NCI-H2029 (cell line): Measurements from ENCODE around the gene MYH14.
A peak's percentile ranks its signal among the peaks of the same experiment; 100 is the strongest.

ENCODE experiments used
- DNase-seq: peaks from one replicate; lab custom pipeline; 2025; lab: John Stamatoyannopoulos, UW

MYH14 gene

DNA sequence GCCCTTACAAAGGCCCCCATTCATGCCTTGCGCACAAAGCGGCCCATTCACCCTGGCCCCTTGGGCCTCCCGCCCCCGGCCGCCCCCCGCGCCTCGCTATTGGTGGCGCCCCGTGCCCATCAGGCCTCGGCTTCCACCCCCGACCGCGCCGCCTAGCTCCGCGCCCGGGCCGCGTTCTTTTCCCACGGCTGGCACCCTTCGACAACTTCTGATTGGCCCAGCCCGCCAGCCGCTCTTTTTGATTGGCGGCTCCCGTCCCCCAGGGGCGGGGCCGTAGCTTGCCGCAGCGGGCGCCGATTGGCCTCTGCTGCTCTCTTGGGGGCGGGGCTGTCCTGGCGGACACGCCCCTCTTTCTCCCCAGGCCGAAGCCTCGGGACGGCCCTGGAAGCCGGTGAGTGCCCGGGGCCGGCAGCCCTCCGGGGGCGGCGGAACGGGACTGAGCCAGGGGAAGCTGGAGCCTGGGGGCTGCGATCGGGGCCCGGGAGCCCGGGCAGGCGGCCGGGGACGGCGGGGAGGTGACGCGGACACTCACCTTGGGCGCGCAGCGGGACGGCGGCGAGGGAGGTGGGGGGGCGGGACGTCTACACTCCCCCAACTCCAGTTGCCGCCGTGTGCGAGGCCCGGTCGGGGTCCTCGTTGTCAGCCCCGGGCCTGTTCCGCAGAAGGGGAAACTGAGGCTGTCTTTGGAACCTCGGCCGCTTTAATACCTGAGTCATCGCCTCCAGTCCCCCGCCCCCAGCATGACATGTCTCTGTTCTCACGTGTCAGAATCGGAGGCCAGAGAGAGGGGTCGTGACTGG lies at the start of gene MYH14:
Gene MYH14, plus strand, starts transcription at position 342 of the 800 bp plus-strand sequence. CDS start 6,744 bp downstream, outside the sequence.
- peak; percentile 95 for DNase-seq

DNA sequence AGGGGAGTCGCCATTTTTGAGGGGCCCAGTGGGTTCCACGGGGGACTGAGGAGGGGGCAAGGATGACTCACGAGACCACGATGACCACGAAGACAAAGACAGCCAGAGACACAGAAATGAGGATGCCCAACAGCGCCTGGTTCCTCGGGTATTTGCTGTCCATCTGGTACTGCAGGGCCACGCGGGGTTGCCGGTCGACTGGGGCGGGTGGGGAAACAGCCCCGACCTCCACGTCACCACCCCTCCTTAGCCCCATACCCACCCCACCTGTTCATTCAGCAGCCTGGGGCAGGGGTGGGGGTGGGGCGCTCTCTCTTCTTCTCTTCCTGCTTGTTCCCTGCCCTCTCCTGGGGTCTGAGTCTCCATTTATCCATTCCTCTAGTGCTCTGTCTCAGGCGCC lies 48.9 kb upstream of the MYH14 start:
- DNase-seq = no peak

DNA sequence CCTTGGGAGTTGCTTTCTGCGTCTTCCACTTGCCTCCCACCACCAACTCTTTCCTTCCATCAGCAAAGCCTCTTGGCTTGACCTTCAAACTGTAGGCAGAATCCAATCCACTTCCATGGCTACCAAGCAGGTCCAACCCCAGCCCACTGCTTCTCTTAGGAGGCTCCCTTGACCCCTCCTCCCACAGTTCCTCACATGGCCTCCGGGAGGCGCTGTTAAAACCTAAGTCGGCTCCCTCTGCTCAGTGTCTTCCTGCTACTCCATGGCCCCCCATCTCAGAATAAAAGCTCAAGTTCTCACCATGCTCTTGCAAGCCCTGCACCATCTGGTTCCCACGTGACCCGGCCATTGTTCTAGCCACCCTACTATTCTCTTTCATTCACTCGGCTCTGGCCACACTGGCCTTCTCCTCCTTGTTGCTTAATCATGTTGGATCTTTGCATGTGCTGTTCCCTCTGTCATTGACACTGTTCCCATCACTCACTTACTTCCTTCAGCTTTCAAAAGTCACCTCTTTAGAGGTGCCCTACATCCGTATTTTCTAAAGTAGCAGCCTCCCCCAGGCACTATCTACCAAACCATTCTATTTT lies 47.8 kb upstream of the MYH14 start:
- DNase-seq = no peak

DNA sequence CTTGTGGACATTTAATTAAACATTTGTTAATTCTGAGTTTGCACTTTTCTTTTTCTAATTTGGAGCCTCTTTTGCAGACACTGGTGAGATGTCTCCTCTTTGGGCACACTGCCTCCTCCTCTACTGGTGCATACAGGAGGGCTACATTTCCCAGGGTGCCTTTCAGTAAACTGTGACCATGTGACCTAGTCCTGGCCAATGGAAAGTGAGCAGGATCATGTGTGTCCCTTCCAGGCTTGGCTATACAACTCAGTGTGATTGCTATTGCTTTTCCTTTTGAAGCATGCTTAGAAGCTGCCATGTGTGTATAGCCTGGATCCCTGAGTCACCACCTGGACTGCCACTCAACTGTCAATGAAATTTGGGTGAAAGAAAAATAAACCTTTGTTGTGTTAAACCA lies 44.8 kb upstream of the MYH14 start:
- DNase-seq = no peak

DNA sequence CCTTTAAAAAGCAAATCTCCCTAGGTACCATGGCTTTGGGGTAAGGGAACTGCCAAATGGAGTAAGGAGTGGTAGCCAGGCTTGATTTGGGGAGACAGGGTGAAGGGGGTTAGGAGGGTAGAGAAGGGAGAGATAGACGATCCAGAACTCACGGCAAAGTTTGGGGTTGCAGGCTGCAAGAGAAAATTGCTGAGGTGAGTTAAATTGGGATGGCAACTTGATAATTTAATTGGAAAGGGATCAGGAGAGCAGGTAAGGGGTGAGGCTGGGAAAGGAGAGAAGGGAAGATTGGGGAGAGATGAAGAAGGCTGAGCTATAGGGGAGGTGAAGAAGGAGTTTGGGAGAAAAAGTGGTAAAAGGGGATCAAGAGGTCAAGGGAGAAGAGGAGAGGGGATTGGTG lies 44.3 kb upstream of the MYH14 start:
- DNase-seq = no peak

DNA sequence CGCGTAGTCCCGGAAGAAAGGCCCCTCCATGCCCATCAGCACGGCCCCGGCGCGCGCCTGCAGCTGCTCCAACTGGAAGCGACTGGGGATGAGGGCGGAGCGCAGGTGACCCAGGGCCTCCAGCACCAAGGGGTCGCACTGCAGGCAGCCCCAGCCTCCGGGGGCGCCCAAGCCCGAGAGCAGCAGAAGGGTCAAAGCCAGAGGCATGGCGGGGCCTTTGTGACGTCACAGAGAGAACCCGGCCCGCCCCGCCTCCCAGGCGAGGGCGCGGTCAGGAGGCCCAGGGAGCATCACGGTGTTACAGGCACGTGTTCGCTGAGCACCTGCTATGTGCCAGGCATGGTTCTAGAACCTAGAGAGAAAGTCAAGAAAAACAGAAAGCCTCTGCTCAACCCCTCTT lies 40.4 kb upstream of the MYH14 start, which contains the start of gene IZUMO2:
Gene IZUMO2, minus strand, starts transcription at position 294 of the 400 bp plus-strand sequence. Its CDS starts 87 bp downstream, at position 207.
- no peak for DNase-seq

DNA sequence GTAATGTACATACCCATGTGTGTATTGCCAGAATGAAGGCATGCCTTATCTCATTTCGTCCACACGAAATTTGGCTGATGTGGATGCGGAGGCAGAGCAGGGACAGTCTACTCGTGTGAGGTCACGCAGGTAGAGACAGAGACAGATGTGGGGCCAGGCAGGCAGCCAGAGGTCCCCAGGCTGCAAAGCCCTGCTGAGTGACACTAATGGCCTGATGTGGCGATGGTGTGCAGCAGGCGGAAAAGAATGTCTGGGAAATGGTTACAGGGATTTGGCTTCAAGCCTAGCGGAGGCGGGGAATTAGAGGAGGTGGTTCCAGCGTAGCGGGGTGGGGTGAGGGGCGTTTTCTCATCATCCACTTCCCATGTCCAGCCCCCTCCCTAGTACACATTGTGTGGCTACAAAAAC lies 36.1 kb upstream of the MYH14 start:
- peak; percentile 71 for DNase-seq

DNA sequence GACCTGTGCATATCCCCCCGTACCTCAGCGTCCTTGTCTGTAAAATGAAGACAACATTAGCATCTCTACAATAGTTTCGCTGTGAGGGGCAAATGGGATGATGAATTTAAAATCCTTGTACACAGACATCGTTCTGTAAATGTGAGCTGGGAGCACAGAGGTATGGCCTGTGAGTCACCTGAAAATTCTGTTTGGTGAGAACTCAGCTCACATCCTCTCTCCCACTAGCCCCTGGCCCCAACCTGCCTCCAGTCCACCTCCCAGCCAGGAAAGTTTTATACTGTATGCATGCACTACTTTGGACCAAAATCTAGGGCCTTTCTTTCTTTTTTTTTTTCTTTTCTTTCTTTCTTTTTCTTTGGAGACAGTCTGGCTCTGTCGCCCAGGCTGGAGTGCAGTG lies 31.7 kb upstream of the MYH14 start:
- no peak for DNase-seq

DNA sequence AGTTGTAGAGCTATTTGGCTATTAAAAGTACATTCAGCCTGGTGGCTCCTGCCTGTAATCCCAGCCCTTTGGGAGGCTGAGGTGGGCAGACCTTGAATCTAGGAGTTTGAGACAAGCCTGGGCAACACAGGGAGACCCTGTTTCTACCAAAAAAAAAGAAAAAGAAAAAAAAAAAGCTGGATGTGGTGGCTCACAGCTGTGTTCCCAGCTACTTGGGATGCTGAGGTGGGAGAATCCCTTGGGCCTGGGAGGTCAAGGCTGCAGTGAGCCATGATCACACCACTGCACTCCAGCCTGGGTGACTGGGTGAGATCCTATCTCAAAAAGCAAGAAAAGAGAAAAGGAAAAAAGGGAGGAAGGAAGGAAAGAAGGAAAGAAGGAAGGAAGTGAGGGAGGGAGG lies 30.7 kb upstream of the MYH14 start:
- DNase-seq = no peak

DNA sequence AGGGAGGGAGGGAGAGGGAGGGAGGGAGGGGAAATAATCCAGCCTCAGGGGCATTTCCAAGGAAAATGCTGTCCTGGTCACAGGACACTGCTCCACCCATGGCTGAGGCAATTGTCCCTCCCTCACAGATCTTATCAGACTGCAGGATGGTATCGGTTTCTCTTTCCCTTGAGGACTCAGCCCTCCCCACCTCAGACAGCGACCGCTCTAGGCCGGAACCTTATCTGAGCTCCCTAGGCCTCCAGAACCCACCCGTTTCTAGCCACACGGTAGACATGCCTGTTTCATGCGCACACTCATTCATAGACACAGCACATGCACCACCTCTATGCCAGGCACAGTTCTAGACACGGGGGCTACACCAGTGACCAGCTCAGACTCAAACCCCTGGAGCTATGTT lies 30.3 kb upstream of the MYH14 start:
- DNase-seq = no peak

DNA sequence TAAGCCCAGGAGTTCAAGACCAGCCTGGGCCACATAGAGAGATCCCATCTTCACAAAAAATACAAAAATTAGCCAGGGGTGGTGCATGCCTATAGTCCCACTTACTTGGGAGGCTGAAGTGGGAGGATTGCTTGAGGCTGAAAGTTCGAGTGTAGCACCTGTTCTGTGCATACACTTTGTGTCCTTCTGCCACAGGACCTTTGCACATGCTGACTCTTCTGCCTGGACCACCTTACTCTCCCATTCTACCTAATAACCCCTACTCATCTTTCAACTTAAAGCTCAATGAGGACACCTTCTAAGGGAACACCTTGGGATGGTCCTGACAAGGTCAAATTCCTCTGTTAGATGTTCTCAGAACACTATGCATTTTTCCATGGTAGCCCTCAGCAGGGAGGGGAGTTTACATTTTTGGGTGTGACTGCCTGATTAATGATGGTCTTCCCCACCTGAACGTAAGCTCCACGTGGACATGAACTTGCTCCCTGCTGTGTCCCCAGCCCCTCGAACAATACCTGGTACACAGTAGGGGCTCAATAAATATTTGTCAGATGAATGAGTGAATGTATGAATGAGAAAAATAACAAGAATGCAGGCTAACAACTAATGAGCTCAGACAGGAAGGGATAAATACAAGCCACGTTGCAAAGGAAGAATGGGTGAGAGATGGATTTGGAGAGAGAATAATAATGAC lies 29.2 kb upstream of the MYH14 start:
- DNase-seq = no peak

DNA sequence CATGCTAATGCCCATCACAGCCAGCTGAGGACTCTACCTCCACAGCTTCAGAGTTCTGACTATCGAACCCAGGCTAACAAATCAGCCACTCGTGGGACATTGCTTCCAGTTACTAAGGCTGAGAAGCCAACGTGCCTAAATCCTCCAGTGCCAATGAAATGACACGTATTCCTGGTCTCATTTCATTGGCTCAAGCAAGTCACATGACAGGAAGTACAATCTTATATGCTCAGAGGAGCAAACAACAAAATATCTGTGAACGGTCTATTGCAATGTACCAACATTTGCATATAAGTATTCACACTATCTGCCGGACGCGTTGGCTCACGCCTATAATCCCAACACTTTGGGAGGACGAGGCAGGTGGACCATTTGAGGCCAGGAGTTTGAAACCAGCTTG lies 27.5 kb upstream of the MYH14 start:
- no peak for DNase-seq

DNA sequence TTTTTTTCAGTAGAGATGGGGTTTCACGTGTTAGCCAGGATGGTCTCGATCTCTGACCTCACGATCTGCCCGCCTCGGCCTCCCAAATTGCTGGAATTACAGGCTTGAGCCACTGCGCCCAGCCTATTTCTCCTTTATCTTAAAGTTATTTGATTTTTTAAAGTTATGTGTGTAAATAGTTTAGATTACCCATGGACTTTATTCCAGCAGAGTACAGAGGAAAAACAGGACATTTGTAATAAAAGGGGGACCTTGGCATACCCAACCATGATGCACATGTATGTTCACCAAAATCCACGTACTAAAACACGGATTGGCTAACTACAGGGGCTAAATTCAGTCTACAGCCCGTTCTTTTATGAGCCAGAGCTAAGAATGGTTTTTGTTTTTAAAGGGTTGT lies 26.6 kb upstream of the MYH14 start:
- DNase-seq = no peak

DNA sequence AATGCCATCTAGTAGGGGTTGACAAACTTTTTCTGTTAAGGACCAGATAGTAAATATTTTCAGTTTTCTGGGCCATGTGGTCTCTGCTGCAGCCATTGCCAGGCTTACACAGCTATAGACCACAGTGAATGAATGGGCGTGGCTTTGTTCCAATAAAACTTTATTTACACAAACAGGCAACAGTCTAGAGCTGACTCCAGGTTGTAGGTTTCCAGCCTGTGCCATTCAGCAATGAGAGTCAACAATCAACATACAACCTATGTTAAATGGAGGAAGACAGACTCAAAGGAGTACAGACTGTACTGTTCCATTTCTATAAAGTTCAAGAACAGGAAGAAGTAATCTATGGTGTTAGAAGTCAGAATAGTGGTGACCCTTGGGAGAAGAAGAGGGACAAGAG lies 25.1 kb upstream of the MYH14 start:
- no peak for DNase-seq

DNA sequence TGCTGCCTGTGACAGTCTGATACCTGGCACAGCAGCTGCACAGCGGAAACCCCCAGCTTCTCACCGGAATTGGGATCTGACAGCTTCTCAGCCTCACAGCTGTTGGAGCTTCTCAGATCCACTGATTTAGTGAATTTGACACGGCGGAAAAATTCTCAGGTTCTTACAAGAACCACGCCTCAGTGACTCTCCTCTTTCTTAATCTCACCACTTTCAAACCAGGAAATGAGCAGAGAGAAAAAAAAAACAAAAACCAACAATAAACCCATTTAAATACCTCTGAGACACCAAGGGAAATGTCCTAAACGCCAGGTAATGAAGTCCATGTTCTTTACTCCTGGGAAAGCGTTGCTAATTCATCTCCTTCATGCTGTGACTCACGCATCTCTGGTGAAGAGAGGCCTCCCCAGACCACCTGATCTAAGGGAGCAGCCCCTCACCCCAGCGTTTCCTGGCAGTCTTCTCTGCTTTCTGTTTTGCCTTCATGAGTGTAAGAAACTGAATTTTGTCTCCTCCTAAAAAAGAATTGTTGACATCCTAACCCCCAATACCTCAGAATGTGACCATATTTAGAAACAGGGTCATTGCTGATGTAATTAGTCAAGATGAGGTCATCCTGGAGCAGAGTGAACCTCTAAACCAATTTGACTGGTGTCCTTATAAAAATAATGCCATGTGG lies 24.4 kb upstream of the MYH14 start:
- no peak for DNase-seq

DNA sequence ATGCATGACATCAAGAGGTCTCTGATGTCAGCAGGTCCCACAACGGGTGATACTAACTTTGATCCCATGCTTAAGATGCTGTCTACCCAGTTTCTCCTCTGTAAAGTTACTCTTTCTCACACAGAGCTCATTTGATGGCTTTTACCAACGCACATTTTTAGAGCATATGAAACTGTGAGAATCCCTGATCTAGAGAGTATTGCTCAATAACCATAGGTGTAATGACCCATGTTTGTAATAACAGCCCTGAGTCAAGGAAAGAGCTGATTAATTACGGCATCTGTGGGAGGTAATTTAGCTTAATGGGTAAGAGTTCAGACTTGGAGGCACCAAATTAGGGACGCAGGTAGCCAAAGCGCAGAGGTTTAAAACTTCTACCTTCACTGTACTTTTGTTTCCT lies 22.3 kb upstream of the MYH14 start:
- DNase-seq = no peak

DNA sequence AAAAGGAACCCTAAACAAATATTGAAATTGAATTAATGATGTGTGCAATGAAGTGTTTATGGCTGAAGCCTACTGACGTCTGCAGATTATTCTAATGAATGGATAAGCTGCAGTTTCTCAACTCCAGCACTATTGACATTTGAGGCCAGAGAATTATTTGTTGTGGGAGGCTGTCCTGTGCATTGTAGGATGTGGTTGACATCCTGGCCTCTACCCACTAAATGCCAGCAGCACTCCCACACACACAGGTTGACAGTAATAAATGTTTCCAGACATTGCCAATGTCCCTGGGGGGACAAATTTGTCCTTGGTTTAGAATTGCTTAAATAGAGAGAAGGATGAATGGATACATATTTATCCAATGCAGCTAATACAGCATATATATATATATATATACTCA lies 19.2 kb upstream of the MYH14 start:
- peak; percentile 26 for DNase-seq

DNA sequence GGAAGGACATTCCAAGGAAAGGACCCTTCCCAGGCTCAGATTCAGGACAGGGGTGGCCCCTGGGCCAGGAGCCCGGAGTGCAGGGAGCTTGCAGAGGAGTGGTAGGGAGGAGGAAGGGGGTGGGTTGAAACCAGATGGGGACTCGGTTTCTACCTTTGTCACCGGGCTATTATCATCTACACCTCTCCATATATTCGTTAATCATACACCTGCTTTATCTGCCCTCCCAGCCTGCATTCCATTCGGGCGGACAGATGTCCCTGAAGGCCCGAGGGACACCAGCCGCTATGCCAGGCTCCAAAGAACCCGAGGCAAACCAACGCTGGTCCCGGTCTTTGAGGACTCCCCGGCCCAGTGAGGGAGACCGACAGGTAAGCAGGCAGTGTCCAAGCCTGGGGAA lies 15.5 kb upstream of the MYH14 start:
- DNase-seq = no peak

DNA sequence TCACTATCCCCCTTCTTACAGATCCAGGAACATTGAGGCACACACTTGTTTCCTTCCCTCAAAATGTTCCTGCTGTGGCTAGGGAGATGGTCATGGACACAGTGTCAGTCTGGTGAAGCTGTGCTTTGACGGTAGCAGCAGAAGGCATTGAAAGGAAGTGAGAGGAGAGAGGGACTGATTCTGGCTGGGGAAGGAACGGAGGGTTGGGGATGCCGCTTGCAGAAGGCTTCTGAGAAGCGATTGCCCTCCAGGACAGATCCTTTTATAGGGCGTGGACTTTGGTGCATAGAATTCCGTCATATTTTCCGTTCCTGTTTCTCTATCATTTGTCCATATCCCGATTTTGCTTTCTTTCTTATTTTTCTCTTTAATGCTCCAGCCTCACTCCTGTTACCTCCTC lies 14.1 kb upstream of the MYH14 start:
- no peak for DNase-seq

DNA sequence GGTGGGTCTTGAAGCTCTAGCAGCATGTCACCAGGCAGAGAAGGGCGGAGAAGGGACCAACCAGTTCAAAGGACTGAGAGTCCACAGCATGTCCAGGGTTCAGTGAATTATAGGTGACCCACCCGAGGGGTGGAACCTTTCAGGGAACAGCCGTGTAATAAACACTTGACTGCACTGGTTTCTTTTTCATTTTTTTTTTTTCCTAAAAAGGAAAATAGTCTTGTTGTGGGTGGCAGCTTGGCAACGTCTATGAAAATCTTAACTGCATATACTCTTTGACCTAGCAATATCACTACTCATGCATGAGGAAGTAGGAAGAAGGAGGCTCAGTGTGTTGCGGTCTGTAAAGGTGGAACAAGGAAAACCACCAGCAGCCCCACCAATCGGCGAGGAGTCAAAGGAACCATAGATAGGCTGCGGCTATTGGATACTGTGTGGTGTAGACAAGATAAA lies 13.0 kb upstream of the MYH14 start:
- no peak for DNase-seq

DNA sequence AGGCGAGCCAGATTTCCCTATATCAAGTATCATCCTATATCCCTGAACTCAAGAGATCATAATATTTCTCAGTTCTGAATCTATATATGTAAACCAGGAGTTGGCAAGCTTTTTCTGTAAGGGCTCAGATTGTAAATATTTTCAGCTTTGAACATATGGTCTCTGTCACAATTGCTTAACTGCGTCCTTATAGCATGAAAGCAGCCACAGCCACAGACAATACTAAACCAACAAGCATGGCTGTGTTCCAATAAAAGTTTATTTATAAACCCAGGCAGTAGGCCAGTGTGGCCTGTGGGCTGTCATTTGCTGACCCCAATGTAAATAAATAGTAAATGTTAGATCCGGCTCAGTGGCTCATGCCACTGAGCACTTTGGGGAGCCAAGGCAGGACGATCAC lies 12.2 kb upstream of the MYH14 start:
- DNase-seq = no peak

DNA sequence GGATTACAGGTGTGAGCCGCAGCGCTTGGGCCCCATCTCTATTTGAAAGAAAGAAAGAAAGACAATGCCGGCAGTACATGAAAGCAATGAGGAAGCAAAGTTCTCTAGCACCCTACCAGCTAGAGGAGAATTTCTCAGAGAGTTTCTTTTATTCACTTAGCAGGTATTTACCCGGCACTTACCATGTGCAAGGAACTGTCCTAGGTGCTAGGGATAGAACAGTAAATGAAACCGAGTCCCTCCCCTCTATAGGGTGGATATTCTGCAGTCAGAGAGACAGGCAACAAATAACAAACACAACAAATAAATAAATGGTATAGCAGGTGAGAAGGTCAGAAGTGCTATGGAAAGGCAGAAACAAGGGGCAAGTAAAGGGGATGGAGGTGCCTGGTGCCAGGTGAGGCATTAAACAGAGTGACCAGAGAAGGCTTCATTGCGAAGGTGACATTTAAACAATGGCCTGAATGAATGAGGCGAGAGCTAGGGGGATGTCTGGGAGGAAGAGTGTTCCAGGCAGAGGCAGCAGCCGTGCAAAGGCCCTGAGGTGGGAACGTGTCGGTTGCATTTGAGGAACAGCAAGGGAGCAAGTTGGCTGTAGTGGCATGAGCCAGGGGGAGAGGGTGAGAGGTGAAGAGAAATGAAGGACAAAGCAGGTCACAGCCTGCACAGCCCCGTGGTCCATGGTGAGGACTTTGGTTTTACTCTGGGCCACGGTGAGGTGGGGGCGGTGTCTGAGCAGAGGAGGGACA lies 10.8 kb upstream of the MYH14 start:
- DNase-seq = no peak
